GM19025 (cell line): ENCODE results near the gene NLRP5.
"Not testable (repeated sequence)": the region's sequence is repeated elsewhere in the genome, so short reads cannot be mapped to it uniquely, and the experiment has no call there.

ENCODE experiments used
- ATAC-seq: cut with Tn5 transposase; IDR thresholded peaks from one replicate; pipeline ENCODE4 v1.9.1; 2021; ENCODE audit warnings: mild to moderate bottlenecking, low read depth, moderate library complexity; ENCODE audit not compliant: unreplicated experiment

The NLRP5 gene

GRCh38 chr19:55986487-55986886 is at the start of gene NLRP5:
NLRP5 (plus strand) TSS chr19:55986775.
- no peak for ATAC-seq

- ATAC-seq: no peak
Measured at GRCh38 chr19:55939206-55939605, 47.4 kb upstream of the NLRP5 start.

GRCh38 chr19:55940306-55940705 is 46.3 kb upstream of the NLRP5 start:
- ATAC-seq: no peak

- ATAC-seq: no peak
Measured at GRCh38 chr19:55947532-55947931, 39.0 kb upstream of the NLRP5 start, which contains the start of gene NLRP8. NLRP8 (plus strand) TSS chr19:55947832.

GRCh38 chr19:55950566-55950965 is 36.0 kb upstream of the NLRP5 start:
- ATAC-seq: not testable (repeated sequence)

GRCh38 chr19:55956431-55956830 is 30.1 kb upstream of the NLRP5 start:
- no peak for ATAC-seq

- no peak for ATAC-seq
Measured at GRCh38 chr19:55958356-55958755, 28.2 kb upstream of the NLRP5 start.

- no peak for ATAC-seq
Measured at GRCh38 chr19:55959996-55960675, 26.4 kb upstream of the NLRP5 start.

GRCh38 chr19:55962186-55962585 is 24.4 kb upstream of the NLRP5 start:
- no peak for ATAC-seq

- no peak for ATAC-seq
Measured at GRCh38 chr19:55973982-55974381, 12.6 kb upstream of the NLRP5 start.

GRCh38 chr19:55980415-55980814 is 6.2 kb upstream of the NLRP5 start:
- no peak for ATAC-seq

- ATAC-seq: no peak
Measured at GRCh38 chr19:55985254-55985653, 1.3 kb upstream of the NLRP5 start.

- ATAC-seq: no peak
Measured at GRCh38 chr19:55990831-55991230, 4.3 kb downstream of the NLRP5 start.

GRCh38 chr19:55993492-55993891 is 6.9 kb downstream of the NLRP5 start:
- ATAC-seq: no peak

- no peak for ATAC-seq
Measured at GRCh38 chr19:56014765-56015164, 28.2 kb downstream of the NLRP5 start.

GRCh38 chr19:56015756-56016155 is 29.2 kb downstream of the NLRP5 start:
- ATAC-seq: no peak

- not testable (repeated sequence) for ATAC-seq
Measured at GRCh38 chr19:56019325-56019724, 32.8 kb downstream of the NLRP5 start.

- not testable (repeated sequence) for ATAC-seq
Measured at GRCh38 chr19:56020355-56020975, 33.9 kb downstream of the NLRP5 start.

- no peak for ATAC-seq
Measured at GRCh38 chr19:56026769-56027168, 40.2 kb downstream of the NLRP5 start.

- ATAC-seq: no peak
Measured at GRCh38 chr19:56053596-56053995, 67.0 kb downstream of the NLRP5 start.

GRCh38 chr19:56066152-56067023 is 79.8 kb downstream of the NLRP5 start:
- ATAC-seq: no peak
